Measurements from ENCODE around the gene TLL2. TPM values are rescaled to one million over a fixed set of nuclear protein-coding genes. Genes with fewer than 3 reads are reported as not detected.

TLL2 gene
- polyA plus RNA-seq, 2 of the 4 experiments (the other 2 are of a cell fraction), result 0.08 to 0.13 TPM

DNA sequence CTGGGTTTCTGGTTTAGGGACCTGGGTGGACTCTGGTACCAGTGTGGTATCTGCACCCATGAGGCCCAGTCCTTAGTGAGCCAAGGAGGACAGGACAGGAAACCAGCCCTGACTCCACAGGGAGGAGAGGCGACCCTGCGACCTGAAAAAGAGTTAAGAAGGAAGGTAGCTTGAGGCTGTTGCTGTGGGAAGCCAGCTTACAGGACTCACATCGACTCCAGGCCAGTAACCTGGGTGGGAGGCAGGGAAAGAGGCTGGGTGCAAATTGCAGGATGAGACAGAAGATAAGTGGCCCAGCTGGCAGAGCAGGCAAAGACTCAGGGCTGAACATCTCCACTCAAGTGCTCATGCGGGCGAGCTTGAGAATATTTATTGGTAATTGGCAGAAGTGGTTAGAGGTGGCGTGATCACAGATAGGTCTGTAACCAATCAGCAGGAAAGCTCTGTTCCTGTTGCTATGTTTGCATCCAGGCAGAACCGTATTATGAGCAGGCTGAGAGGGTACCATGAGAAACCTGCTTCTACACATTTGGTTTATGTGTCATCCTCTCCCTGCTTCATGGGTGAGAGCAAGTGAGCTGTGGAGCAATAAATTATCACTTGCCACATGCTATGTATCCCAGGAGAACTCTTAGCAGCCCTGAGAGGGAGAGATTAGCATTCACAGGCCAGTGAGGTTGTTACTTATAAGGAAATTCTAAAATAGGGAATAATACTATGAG lies 11.0 kb downstream of the TLL2 start:
- 64% methylated on average over 7 of the region's 7 CpGs for WGBS (ENCODE audit: missing lambda C conversion rate)
- Histone ChIP-seq H3K4me1 (no peaks in the 10 kb centered on the region), H3K4me2 (no peak overlapping the region), H3K9me3 (no peaks in the 10 kb centered on the region), H3K4me3 (no peak overlapping the region), H3K27ac (no peak overlapping the region)
- FAIRE-seq (no peak), ATAC-seq (no peak), DNase-seq (ENCODE audit: low read depth in 1 of 2, low spot score in 1 of 2) (no peak)
- CTCF ChIA-PET, result interaction anchor here (1.3 to 4.1 kb wide), 5 partner anchors 8 to 109 kb away, joined by 3 to 31 read pairs (median 13); partner anchors contain the start of gene TLL2
- no peak for TF ChIP-seq FOXS1 (CRISPR knock-in tag; IDR thresholded peaks at IDR 0.05)
- no peak for TF ChIP-seq EHF (CRISPR knock-in tag; IDR thresholded peaks at IDR 0.05)
- TF ChIP-seq, protein P1, sequence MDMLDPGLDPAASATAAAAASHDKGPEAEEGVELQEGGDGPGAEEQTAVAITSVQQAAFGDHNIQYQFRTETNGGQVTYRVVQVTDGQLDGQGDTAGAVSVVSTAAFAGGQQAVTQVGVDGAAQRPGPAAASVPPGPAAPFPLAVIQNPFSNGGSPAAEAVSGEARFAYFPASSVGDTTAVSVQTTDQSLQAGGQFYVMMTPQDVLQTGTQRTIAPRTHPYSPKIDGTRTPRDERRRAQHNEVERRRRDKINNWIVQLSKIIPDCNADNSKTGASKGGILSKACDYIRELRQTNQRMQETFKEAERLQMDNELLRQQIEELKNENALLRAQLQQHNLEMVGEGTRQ (IDR thresholded peaks at IDR 0.05), result no peak
- TF ChIP-seq ESRRA (IDR thresholded peaks at IDR 0.05; ENCODE audit: borderline replicate concordance, low read length), result no peak
- TF ChIP-seq RNF2 (IDR thresholded peaks at IDR 0.05; ENCODE audit: borderline replicate concordance, low read depth), result no peak
- TF ChIP-seq, protein P2, sequence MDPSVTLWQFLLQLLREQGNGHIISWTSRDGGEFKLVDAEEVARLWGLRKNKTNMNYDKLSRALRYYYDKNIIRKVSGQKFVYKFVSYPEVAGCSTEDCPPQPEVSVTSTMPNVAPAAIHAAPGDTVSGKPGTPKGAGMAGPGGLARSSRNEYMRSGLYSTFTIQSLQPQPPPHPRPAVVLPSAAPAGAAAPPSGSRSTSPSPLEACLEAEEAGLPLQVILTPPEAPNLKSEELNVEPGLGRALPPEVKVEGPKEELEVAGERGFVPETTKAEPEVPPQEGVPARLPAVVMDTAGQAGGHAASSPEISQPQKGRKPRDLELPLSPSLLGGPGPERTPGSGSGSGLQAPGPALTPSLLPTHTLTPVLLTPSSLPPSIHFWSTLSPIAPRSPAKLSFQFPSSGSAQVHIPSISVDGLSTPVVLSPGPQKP (IDR thresholded peaks at IDR 0.05; ENCODE audit: low read depth, low read length), result no peak
- TF ChIP-seq, protein P3, sequence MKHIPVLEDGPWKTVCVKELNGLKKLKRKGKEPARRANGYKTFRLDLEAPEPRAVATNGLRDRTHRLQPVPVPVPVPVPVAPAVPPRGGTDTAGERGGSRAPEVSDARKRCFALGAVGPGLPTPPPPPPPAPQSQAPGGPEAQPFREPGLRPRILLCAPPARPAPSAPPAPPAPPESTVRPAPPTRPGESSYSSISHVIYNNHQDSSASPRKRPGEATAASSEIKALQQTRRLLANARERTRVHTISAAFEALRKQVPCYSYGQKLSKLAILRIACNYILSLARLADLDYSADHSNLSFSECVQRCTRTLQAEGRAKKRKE (CRISPR knock-in tag; IDR thresholded peaks at IDR 0.05; ENCODE audit: low read depth), result no peak
- TF ChIP-seq HOXA7 (CRISPR knock-in tag; IDR thresholded peaks at IDR 0.05), result no peak
- TF ChIP-seq TP53 (CRISPR knock-in tag; IDR thresholded peaks at IDR 0.05), result no peak
- TF ChIP-seq, protein P4, sequence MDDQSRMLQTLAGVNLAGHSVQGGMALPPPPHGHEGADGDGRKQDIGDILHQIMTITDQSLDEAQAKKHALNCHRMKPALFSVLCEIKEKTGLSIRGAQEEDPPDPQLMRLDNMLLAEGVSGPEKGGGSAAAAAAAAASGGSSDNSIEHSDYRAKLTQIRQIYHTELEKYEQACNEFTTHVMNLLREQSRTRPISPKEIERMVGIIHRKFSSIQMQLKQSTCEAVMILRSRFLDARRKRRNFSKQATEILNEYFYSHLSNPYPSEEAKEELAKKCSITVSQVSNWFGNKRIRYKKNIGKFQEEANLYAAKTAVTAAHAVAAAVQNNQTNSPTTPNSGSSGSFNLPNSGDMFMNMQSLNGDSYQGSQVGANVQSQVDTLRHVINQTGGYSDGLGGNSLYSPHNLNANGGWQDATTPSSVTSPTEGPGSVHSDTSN (IDR thresholded peaks at IDR 0.05), result no peak
- no peak for TF ChIP-seq JUNB (IDR thresholded peaks at IDR 0.05)
- no peak for TF ChIP-seq JUN (IDR thresholded peaks at IDR 0.05)
- no peak for TF ChIP-seq EHMT2 (IDR thresholded peaks at IDR 0.05; ENCODE audit: low read depth)
- TF ChIP-seq FOSL2 (IDR thresholded peaks at IDR 0.05), result no peak
- TF ChIP-seq FOSL2 (CRISPR knock-in tag; IDR thresholded peaks at IDR 0.05), result no peak
- no peak for TF ChIP-seq EP300 (IDR thresholded peaks at IDR 0.05)
- POLR2A ChIA-PET, result no interaction called here

DNA sequence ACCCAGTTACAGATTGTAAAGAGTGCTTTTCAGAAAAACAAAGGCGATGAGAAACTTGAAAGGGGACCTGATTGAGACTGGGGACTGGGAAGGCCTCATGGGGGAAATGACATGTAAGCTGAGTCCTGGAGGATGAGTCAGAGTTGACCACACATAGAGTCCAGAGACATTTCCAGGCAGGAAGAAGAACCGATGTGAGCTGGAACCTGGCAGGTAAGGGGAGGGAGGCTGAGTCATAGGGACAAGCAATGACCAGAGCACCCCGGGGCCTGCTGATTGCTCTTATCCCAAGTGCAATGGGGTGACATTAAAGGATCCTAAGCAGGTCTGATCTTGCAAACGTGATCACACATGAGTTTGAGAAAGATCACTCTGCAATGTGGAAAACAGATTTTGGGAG lies 11.7 kb downstream of the TLL2 start:
- CTCF ChIA-PET, result interaction anchor here (0.6 to 4.1 kb wide), 8 partner anchors 8 to 158 kb away, joined by 3 to 31 read pairs (median 6); partner anchors contain the start of gene TLL2
- no peak; a peak in 1 of 6 replicates for ATAC-seq
- Histone ChIP-seq H3K4me2 (no peak overlapping the region), H3K4me1 (no peaks in the 10 kb centered on the region), H3K27ac (no peak overlapping the region), H3K4me3 (no peak overlapping the region), H3K9me3 (no peaks in the 10 kb centered on the region)
- POLR2A ChIA-PET, result no interaction called here
- DNase-seq (ENCODE audit: low read depth in 1 of 2, low spot score in 1 of 2), result no peak
- FAIRE-seq, result no peak
- 27% methylated on average over 4 of the region's 4 CpGs for WGBS (ENCODE audit: missing lambda C conversion rate)
- TF ChIP-seq, protein P5, sequence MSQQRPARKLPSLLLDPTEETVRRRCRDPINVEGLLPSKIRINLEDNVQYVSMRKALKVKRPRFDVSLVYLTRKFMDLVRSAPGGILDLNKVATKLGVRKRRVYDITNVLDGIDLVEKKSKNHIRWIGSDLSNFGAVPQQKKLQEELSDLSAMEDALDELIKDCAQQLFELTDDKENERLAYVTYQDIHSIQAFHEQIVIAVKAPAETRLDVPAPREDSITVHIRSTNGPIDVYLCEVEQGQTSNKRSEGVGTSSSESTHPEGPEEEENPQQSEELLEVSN (IDR thresholded peaks at IDR 0.05; ENCODE audit: borderline replicate concordance, low read depth), result no peak
- no peak for TF ChIP-seq SREBF2 (IDR thresholded peaks at IDR 0.05)
- TF ChIP-seq, protein P6, sequence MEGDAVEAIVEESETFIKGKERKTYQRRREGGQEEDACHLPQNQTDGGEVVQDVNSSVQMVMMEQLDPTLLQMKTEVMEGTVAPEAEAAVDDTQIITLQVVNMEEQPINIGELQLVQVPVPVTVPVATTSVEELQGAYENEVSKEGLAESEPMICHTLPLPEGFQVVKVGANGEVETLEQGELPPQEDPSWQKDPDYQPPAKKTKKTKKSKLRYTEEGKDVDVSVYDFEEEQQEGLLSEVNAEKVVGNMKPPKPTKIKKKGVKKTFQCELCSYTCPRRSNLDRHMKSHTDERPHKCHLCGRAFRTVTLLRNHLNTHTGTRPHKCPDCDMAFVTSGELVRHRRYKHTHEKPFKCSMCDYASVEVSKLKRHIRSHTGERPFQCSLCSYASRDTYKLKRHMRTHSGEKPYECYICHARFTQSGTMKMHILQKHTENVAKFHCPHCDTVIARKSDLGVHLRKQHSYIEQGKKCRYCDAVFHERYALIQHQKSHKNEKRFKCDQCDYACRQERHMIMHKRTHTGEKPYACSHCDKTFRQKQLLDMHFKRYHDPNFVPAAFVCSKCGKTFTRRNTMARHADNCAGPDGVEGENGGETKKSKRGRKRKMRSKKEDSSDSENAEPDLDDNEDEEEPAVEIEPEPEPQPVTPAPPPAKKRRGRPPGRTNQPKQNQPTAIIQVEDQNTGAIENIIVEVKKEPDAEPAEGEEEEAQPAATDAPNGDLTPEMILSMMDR (IDR thresholded peaks at IDR 0.05), result no peak
- no peak for TF ChIP-seq JUNB (IDR thresholded peaks at IDR 0.05)
- TF ChIP-seq CHD4 (IDR thresholded peaks at IDR 0.05; ENCODE audit: borderline replicate concordance), result no peak
- TF ChIP-seq, protein P7, sequence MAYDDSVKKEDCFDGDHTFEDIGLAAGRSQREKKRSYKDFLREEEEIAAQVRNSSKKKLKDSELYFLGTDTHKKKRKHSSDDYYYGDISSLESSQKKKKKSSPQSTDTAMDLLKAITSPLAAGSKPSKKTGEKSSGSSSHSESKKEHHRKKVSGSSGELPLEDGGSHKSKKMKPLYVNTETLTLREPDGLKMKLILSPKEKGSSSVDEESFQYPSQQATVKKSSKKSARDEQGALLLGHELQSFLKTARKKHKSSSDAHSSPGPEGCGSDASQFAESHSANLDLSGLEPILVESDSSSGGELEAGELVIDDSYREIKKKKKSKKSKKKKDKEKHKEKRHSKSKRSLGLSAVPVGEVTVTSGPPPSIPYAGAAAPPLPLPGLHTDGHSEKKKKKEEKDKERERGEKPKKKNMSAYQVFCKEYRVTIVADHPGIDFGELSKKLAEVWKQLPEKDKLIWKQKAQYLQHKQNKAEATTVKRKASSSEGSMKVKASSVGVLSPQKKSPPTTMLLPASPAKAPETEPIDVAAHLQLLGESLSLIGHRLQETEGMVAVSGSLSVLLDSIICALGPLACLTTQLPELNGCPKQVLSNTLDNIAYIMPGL (CRISPR knock-in tag; IDR thresholded peaks at IDR 0.05; ENCODE audit: borderline replicate concordance), result no peak
- no peak for TF ChIP-seq MYC (IDR thresholded peaks at IDR 0.05; ENCODE audit: borderline replicate concordance, low read length)
- TF ChIP-seq ESRRA (IDR thresholded peaks at IDR 0.05; ENCODE audit: borderline replicate concordance, low read length), result no peak
- TF ChIP-seq POLR2A (IDR thresholded peaks at IDR 0.05; ENCODE audit: low read length), result no peak
- TF ChIP-seq, protein P1 (IDR thresholded peaks at IDR 0.05), result no peak
- TF ChIP-seq EHF (CRISPR knock-in tag; IDR thresholded peaks at IDR 0.05), result no peak
- no peak for TF ChIP-seq KDM5A (IDR thresholded peaks at IDR 0.05)
- no peak for TF ChIP-seq EHMT2 (IDR thresholded peaks at IDR 0.05; ENCODE audit: low read depth)
- no peak for TF ChIP-seq RARB (CRISPR knock-in tag; IDR thresholded peaks at IDR 0.05)
